HG02798 (cell line): Measurements from ENCODE around the gene SAMHD1.
"Not testable (repeated sequence)": the region's sequence is repeated elsewhere in the genome, so short reads cannot be mapped to it uniquely, and the experiment has no call there.

Experiments used
- ATAC-seq: cut with Tn5 transposase; IDR thresholded peaks from one replicate; pipeline ENCODE4 v1.9.1; 2021; ENCODE audit warnings: mild to moderate bottlenecking; ENCODE audit not compliant: unreplicated experiment, poor library complexity

Gene SAMHD1

GRCh38 chr20:36957875-36958667, 6.6 kb upstream of the SAMHD1 start:
- ATAC-seq = no peak

- no peak for ATAC-seq
Observed at GRCh38 chr20:36956674-36957073, 5.2 kb upstream of the SAMHD1 start.

GRCh38 chr20:36956016-36956415, 4.5 kb upstream of the SAMHD1 start:
- no peak for ATAC-seq

- no peak for ATAC-seq
Observed at GRCh38 chr20:36951979-36952738, 651 bp upstream of the SAMHD1 start.

- ATAC-seq = no peak
Observed at GRCh38 chr20:36950414-36951197, 902 bp downstream of the SAMHD1 start.

GRCh38 chr20:36941401-36941835, 10.1 kb downstream of the SAMHD1 start:
- ATAC-seq = no peak

- no peak for ATAC-seq
Observed at GRCh38 chr20:36937402-36937770, 14.1 kb downstream of the SAMHD1 start.

- ATAC-seq = not testable (repeated sequence)
Observed at GRCh38 chr20:36936761-36937401, 14.6 kb downstream of the SAMHD1 start.

- ATAC-seq = no peak
Observed at GRCh38 chr20:36936341-36936740, 15.2 kb downstream of the SAMHD1 start.

GRCh38 chr20:36933571-36933970, 17.9 kb downstream of the SAMHD1 start:
- not testable (repeated sequence) for ATAC-seq

- no peak for ATAC-seq
Observed at GRCh38 chr20:36932476-36933426, 18.8 kb downstream of the SAMHD1 start.

GRCh38 chr20:36932067-36932466, 19.4 kb downstream of the SAMHD1 start:
- ATAC-seq = not testable (repeated sequence)

GRCh38 chr20:36929691-36930090, 21.8 kb downstream of the SAMHD1 start:
- no peak for ATAC-seq

GRCh38 chr20:36929290-36929689, 22.2 kb downstream of the SAMHD1 start:
- no peak for ATAC-seq

- ATAC-seq = no peak
Observed at GRCh38 chr20:36927704-36928103, 23.8 kb downstream of the SAMHD1 start.

- ATAC-seq = no peak
Observed at GRCh38 chr20:36926653-36927200, 24.8 kb downstream of the SAMHD1 start.

- no peak for ATAC-seq
Observed at GRCh38 chr20:36925234-36925633, 26.3 kb downstream of the SAMHD1 start.

GRCh38 chr20:36924167-36925045, 27.1 kb downstream of the SAMHD1 start:
- ATAC-seq = no peak
